ENCODE data around the gene KLF1. TPM values are rescaled to one million over a fixed set of nuclear protein-coding genes. Genes with fewer than 3 reads are reported as not detected.

KLF1 gene
- total and polyA plus RNA-seq, 2 of the 13 experiments (the other 11 are each of a cell fraction or from before 2014, with no cell fraction given): not detected

DNA sequence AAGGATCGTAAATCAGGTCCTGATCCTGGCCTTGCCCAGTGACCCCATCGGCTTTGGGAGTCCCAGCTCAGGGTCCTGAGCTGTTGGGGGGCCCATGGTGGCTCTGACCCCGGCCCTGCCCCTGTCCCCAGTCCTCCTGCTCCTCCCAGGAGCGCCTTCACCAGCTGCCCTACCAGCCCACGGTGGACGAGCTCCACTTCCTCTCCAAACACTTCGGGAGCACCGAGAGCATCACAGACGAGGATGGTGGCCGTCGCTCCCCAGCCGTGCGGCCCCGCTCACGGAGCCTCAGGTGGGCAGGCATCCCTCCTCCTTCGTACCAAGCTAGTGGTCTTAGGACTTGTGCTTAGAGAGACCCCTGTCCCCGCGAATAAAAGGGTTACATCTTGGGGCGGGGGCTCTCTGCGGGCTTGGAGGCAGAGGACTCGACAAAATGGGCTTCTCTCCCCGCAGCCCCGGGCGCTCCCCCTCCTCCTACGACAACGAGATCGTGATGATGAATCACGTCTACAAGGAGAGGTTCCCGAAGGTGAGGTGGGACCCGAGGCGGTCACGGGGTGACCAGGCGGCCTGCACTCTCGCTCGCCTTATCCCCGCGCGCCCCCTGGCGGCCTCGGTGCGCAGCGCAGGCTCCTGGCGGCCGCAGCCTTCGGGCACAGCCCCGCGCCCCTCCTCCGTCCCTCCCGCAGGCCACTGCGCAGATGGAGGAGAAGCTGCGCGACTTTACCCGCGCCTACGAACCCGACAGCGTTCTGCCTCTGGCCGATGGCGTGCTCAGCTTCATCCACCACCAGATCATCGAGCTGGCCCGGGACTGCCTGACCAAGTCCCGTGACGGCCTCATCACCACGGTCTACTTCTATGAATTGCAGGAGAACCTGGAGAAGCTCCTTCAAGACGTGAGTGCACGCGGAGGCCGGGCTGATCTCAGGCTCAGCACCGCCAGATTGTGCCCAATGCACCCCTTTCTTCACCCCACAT lies 39.6 kb downstream of the KLF1 start (continued):
- TF ChIP-seq SP1 (IDR thresholded peaks at IDR 0.05): no peak
- 0 out of 2 replicates have a peak, but pooled peaks have one; percentile 24 for TF ChIP-seq SP1 (CRISPR knock-in tag; IDR thresholded peaks at IDR 0.05)
- no peak for TF ChIP-seq SMARCC2 (IDR thresholded peaks at IDR 0.05)
- TF ChIP-seq ZNF44 (CRISPR knock-in tag; IDR thresholded peaks at IDR 0.05): no peak
- no peak for TF ChIP-seq AGO2 (optimal IDR thresholded peaks at IDR 0.05; ENCODE audit: low read depth, low read length)
- TF ChIP-seq FOSL2 (CRISPR knock-in tag; IDR thresholded peaks at IDR 0.05): peak; percentile 21; the same call in 1 of the 2 replicates
- TF ChIP-seq ZBTB8A (CRISPR knock-in tag; IDR thresholded peaks at IDR 0.05; ENCODE audit: borderline replicate concordance, low read depth): no peak
- TF ChIP-seq, protein P1, sequence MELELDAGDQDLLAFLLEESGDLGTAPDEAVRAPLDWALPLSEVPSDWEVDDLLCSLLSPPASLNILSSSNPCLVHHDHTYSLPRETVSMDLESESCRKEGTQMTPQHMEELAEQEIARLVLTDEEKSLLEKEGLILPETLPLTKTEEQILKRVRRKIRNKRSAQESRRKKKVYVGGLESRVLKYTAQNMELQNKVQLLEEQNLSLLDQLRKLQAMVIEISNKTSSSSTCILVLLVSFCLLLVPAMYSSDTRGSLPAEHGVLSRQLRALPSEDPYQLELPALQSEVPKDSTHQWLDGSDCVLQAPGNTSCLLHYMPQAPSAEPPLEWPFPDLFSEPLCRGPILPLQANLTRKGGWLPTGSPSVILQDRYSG (CRISPR knock-in tag; IDR thresholded peaks at IDR 0.05): no peak
- TF ChIP-seq ZNF629 (CRISPR knock-in tag; conservative IDR thresholded peaks at IDR 0.05): no peak
- no peak for TF ChIP-seq MIER3 (CRISPR knock-in tag; IDR thresholded peaks at IDR 0.05; ENCODE audit: borderline replicate concordance)
- TF ChIP-seq, protein P2, sequence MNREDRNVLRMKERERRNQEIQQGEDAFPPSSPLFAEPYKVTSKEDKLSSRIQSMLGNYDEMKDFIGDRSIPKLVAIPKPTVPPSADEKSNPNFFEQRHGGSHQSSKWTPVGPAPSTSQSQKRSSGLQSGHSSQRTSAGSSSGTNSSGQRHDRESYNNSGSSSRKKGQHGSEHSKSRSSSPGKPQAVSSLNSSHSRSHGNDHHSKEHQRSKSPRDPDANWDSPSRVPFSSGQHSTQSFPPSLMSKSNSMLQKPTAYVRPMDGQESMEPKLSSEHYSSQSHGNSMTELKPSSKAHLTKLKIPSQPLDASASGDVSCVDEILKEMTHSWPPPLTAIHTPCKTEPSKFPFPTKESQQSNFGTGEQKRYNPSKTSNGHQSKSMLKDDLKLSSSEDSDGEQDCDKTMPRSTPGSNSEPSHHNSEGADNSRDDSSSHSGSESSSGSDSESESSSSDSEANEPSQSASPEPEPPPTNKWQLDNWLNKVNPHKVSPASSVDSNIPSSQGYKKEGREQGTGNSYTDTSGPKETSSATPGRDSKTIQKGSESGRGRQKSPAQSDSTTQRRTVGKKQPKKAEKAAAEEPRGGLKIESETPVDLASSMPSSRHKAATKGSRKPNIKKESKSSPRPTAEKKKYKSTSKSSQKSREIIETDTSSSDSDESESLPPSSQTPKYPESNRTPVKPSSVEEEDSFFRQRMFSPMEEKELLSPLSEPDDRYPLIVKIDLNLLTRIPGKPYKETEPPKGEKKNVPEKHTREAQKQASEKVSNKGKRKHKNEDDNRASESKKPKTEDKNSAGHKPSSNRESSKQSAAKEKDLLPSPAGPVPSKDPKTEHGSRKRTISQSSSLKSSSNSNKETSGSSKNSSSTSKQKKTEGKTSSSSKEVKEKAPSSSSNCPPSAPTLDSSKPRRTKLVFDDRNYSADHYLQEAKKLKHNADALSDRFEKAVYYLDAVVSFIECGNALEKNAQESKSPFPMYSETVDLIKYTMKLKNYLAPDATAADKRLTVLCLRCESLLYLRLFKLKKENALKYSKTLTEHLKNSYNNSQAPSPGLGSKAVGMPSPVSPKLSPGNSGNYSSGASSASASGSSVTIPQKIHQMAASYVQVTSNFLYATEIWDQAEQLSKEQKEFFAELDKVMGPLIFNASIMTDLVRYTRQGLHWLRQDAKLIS (CRISPR knock-in tag; IDR thresholded peaks at IDR 0.05): no peak
- TF ChIP-seq KAT2B (IDR thresholded peaks at IDR 0.05; ENCODE audit: borderline replicate concordance, low read depth, low read length): no peak
- TF ChIP-seq, protein P3, sequence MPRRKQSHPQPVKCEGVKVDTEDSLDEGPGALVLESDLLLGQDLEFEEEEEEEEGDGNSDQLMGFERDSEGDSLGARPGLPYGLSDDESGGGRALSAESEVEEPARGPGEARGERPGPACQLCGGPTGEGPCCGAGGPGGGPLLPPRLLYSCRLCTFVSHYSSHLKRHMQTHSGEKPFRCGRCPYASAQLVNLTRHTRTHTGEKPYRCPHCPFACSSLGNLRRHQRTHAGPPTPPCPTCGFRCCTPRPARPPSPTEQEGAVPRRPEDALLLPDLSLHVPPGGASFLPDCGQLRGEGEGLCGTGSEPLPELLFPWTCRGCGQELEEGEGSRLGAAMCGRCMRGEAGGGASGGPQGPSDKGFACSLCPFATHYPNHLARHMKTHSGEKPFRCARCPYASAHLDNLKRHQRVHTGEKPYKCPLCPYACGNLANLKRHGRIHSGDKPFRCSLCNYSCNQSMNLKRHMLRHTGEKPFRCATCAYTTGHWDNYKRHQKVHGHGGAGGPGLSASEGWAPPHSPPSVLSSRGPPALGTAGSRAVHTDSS (CRISPR knock-in tag; conservative IDR thresholded peaks at IDR 0.05): no peak
- TF ChIP-seq EEA1 (CRISPR knock-in tag; IDR thresholded peaks at IDR 0.05; ENCODE audit: borderline replicate concordance): no peak
- no peak for TF ChIP-seq ATAD3A (CRISPR knock-in tag; IDR thresholded peaks at IDR 0.05)
- TF ChIP-seq HMG20A (CRISPR knock-in tag; IDR thresholded peaks at IDR 0.05; ENCODE audit: borderline replicate concordance): no peak
- TF ChIP-seq, protein P4, sequence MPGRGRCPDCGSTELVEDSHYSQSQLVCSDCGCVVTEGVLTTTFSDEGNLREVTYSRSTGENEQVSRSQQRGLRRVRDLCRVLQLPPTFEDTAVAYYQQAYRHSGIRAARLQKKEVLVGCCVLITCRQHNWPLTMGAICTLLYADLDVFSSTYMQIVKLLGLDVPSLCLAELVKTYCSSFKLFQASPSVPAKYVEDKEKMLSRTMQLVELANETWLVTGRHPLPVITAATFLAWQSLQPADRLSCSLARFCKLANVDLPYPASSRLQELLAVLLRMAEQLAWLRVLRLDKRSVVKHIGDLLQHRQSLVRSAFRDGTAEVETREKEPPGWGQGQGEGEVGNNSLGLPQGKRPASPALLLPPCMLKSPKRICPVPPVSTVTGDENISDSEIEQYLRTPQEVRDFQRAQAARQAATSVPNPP (CRISPR knock-in tag; IDR thresholded peaks at IDR 0.05): no peak
- TF ChIP-seq ZNF883 (CRISPR knock-in tag; IDR thresholded peaks at IDR 0.05; ENCODE audit: not compliant biosample characterization): no peak
